Measurements from ENCODE around the gene MRPL12. TPM values are rescaled to one million over a fixed set of nuclear protein-coding genes. Genes with fewer than 3 reads are reported as not detected.

MRPL12 gene
- polyA plus RNA-seq, 5 donors = 23.5 to 52.8 (median 28.3) TPM

DNA sequence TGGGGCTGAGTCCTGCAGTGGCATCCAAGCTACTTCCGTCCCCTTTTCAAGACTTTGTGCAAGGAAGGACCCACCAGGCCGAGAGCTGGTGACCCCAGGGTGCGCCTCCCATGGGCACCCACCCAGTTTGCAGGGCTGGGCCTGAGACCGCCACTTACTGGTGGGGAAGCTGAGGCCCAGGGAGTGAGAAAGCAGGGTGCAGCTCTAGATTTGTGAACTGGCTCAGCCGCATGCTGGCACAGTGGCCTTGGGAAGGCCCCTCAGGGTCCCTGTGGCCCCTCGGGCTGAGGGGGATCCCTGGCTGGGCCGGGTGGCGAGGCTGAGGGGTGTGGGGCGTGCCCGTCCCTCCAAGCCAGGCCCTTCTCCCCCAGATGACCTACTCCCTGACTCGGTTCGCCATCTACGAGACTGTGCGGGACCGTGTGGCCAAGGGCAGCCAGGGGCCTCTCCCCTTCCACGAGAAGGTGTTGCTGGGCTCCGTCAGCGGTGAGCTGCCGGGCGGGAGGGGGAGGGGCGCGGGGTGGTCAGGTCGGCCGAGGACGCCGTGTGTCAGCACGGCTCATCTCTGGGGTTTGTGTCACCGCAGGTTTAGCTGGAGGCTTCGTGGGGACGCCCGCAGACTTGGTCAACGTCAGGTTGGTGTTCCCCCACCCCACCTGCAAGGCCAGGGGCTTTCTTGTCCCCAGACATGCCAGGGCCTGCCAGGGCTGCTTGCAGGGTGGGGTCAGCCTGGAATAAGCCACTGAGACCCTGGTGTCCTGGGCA lies 12.1 kb downstream of the MRPL12 start:
- DNase-seq = no peak

DNA sequence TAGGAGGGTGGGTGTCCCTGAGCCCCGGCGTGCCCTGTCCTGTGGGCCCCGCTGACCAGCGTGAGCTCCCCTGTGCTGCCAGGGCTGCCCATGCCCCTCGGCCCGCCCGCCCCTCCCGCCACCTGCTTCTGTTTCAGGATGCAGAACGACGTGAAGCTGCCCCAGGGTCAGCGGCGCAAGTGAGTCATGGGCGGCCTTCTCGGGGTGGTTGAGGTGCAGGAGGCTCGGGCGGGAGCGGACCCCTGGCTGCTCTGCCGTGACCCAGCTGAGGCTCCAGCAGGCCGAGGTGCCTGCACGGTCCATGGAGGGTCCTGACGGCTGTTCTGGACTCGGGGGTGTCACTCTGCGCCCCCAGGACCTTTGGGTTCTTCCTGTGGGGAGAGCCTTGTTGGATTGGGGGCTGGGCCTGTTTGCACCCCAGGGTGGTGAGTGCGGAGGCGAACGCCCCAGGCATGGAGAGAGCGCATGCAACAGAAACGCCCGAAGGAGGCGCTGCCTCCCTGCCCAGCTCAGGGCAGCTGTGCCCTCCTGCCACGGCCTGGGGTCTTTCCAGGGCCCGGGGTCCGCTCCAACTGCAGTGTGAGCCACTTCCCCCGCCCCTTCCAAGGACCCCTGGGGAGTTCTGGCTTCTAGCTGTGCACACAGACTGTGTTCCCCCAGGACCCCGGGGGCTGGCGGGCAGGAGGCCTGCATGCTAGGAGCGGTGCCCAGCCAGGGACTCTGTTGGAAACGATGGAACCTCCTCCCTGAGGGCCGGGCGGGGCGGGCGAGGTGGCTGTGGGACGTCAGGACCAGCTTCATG lies 12.9 kb downstream of the MRPL12 start:
- DNase-seq = no peak

DNA sequence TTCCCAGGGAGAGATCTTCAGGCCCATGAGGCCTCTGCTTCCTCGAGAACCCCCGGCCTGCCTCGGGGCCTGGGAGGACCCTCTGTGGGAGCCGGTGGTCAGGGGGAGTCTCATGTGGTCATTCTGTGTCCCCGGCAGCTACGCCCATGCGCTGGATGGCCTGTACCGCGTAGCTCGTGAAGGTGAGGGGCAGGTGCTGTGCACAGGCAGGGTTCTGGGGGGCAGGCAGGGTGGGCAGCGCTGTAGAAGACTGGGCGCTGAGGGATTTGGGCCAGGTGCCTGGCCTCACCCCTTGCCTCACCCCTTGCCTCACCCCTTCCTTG lies 13.5 kb downstream of the MRPL12 start:
- DNase-seq = no peak

DNA sequence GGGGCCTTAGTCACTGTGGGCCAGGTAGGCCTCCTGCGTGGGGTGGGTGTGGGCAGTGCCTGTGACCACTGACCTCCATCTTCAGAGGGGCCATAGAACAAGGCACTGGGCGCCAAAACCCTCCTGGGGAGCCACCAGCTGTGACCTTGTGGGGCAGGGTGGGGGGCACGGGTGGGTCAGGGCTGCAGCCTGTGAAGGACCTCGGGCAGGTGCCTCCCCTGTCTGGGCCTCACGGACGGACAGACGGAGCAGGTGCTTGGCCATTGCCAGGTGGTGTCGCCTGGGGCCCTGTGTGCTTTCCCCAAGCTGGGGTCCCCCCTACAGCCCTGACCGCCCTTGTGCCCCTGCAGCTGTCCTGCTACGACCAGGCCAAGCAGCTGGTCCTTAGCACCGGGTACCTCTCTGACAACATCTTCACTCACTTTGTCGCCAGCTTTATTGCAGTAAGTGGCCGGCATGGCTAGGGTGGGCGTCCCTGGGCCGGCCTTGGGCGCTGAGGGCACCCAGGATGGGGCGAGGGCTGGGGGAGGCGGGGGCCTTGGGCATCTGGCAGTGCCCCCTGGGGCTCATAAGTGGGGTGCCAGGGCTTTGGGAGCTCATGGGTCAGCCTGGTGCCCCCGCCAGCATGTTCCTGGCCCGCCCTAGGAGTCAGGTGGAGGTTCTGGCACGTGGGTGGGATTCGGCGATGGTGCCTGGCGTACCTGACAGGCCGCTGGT lies 14.0 kb downstream of the MRPL12 start:
- DNase-seq = no peak

DNA sequence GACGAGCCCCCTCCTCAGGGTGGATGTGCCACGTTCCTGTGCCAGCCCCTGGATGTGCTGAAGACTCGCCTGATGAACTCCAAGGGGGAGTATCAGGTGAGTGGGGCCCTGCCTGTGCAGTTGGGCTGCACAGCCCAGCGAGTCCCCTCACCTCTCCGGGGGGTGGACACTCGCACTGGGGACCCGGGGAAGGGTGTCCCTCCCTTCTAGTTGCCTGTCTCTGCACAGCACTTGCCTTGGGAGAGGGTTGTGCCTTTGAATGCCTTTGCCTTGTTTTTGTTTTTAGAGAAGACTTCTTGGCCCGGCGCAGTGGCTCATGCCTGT lies 14.6 kb downstream of the MRPL12 start:
- no peak for DNase-seq

DNA sequence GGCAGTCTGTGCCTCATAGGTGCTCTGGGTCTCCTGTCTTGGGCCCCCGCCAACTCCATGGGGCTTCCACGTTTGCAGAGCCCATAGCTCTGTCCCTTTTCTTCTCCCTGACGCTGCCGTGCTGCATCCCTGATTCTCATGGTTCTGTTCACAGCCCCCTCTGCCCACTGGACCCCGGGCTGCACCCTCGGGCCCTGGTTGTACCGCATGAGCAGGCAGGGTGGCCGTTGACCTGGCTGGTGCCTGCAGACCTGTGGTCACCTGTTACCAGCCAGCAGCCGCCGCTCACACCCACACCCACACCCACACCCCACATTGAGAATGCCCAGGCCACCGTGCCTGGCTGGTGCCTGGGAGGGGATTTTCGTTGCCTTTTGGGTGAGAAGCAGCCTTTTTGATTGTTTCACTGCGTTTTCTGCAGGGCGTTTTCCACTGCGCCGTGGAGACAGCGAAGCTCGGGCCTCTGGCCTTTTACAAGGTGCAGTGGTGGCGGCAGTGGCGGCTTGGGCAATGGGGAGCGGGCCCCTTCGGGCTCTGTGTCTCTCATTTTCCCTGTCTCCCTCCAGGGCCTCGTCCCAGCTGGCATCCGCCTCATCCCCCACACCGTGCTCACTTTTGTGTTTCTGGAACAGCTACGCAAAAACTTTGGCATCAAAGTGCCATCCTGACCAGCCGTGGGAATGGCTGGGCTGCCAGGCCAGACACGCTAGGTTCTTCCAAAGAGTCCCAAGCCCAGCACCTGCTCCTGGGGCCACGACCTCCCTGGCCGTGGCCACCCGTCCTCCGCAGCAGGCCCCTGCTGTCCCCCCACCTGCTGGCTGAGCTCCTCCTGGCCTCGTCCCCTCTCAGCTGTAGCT lies 16.5 kb downstream of the MRPL12 start:
- no peak for DNase-seq

DNA sequence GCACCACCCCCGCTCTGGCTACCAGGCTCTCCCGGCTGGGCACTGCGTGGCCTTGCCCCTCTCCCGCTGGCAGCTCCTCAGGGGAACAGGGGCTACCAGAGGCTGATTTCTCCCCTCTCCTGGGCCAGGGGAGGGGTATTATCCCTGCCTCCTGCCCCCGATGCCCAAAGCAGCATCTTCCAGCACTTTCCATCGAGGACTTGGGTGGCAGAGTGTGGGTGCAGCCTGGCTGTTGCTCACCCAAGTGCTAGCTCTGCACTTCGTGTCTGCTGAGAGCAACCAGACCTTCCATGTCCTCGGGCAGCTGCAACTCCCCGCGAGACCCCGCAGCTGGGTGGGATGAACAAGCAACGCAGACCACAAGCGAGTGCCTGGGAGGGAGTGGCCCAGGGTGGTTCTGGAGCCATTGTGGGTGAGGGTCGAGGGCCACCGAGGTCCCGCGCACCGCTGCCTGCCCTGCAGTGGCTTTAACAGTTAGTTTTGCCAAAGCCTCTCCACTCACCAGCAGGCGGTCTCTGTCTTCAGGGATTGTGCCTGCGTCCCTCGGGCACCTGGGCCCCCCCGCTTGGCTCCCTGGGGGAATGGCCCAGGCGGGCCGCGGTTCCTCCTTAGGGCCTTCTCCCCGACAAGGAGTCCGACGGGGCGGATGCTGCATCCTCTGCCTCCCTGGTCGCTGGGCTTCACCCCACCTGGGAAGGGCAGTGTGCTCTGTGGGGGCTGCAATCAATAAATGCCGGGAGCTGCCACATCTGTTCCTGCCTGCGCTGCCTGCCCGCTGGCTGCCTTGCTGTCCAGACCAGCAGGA lies 17.3 kb downstream of the MRPL12 start:
- no peak for DNase-seq

DNA sequence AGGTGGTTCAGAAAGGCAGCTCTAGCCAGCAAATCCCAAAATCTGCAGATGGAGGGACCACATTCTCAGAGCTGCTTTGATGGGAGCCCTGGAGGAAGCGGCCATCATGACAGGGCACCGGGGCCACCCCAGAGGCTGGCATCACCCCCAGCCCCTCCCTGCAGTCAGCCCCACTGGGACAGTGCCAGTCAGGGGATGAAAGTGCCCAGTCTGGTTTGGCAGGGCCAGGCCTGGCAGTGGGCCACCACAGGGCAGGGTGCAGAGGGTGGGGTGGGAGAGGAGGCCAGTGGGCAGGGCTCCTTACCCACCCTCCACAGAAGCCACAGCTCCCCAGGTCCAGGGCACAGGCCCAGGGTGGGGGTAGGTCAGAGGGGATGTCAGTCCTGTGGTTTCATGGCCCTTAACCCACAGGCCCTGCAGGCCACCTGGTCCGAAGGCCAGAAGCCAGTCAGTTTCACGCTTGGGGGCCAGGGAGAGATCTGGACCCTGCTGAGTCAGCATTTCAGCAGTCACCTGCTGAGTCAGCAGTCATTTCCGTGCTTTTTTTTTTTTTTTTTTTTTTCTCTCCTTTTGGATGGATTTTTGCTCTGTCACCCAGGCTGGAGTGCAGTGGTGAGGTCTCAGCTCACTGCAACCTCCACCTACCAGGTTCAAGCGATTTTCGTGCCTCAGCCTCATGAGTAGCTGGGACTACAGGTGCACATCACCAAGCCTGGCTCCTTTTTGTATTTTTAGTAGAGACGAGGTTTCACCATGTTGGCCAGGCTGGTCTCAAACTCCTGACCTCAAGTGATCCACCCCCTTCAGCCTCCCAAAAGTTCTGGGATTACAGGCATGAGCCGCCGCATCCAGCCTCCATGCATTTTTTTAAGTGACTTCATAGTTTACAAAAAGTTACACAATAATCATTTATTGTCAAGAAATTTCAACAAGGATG lies 19.3 kb downstream of the MRPL12 start:
- DNase-seq = peak; percentile 58 to 69

DNA sequence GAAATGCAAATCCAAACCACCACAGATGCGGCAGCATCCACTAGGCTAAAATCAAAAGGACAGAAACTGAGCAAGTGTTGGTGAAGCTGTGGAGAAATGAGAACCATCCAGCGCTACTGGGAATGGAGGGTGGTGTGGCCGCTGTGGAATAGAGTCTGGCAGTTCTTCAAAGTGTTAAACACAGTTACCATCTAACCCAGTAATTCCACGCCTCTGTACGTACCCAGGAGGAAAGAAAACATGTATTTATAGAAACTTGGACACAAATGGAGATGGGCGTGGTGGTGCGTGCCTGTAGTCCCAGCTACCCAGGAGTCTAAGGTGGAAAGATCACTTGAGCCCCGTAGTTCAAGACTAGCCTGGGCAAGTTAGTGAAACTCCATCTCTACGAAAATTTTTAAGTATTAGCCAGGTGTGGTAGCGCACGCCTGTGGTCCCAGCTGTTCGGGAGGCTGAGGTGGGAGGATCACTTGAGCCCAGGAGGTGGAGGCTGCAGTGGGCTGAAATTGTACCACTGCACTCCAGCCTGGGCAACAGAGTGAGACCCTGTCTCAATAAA lies 20.6 kb downstream of the MRPL12 start:
- no peak for DNase-seq

DNA sequence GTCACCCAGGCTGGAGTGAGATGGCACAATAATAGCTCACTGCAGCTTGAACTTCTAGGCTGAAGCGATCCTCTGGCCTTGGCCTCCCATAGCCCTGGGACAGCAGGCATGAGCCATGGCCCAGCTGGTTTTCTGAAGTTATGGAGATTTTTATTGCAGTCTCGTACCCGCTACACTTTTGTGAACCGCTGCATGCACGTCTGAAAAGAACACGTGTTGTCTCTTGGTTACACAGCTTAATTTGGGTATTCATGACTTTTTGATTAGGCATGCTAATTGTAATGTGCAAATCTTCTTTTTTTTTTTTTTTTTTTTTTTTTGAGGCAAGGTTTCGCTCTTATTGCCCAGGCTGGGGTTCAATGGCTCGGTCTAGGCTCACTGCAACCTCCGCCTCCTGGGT lies 22.3 kb downstream of the MRPL12 start:
- no peak for DNase-seq

DNA sequence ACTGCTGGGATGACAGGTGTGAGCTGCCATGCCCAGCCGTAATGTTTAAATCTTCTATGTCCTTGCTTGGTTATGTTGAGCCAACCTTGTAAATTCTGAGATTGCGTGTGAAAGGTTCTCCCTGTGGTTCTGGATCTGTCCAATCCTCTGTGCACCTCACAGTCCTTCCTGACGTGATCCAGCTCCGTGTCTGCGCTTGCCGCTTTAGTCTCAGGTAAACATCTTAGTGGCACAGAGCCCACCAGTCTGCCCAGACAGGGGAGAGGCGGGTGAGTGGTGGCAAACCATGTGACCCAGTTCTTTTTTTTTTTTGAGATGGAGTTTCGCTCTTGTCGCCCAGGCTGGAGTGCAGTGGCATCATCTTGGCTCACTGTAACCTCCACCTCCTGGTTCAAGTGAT lies 22.8 kb downstream of the MRPL12 start:
- DNase-seq = no peak

DNA sequence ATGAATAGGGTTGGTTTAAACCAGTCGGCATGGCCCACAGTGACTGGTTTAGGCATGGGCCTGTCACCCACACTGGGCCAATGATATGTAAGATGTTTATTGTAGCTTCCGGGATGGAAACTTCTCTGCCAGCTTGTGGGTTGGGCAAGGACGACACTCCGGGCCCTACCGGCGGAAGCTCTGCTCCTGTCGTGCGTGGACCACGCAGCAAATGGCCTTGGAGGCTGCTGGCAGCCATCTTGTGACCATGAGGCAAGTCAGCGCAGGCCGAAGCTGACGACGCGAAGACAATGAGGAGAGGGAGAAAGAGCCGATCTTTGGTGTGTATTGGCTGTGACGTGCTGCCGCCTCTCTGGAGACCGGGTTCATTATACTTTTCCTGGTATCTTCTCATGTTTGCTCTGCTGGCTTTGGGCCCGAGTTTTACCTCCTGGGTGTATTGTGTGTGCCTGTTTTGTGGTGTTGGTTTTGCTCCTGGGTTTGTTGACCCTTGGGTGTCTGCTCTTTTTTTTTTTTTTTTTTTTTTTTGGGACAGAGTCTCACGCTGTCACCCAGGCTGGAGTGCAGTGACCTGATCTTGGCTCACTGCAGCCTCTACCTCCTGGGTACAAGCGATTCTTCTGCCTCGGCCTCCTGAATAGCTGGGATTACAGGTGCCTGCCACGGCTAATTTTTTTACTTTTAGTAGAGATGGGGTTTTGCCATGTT lies 24.3 kb downstream of the MRPL12 start:
- no peak for DNase-seq

DNA sequence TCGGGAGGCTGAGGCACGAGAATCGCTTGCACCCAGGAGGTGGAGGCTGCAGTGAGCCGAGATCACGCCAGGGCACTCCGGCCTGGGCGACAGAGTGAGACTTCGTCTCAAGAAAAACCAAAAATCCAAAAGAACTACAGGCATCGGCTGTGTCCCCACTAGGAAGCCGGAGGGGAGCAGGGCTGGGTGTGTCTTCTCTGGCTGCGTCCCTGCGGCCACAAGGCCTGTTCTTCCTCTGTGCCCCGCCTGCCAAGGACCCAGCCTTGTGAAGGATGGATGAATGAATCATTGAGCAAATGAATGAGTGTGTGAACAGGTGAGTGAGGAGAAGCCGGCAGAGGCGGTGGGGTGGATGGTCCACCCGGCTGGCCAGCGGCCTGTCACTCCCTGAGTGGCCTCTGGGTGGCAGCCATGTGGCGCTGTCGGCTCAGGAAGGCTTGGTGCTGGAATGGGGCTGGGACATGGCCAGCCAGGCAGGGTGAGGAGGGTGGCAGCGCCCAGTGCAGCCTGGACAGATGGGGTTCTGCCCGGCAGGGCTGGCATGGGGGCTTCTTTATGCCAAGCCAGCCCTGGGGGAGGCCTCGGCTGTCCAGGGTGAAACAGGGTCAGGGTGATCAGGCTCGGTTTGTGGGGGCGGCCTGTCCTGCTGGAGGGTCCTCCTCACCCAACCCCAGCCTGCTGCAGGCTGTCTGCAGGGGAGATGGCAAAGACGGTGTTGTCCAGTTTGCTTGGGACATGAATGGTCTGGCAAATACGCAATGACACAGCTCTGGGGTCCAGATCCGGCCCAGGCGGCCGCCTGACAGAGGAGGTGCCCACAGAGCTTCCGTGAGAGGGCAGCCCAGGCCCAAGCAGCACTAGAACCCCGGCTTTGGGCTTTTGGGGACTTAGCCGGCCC lies 30.6 kb downstream of the MRPL12 start:
- DNase-seq = peak; percentile 47 to 63

DNA sequence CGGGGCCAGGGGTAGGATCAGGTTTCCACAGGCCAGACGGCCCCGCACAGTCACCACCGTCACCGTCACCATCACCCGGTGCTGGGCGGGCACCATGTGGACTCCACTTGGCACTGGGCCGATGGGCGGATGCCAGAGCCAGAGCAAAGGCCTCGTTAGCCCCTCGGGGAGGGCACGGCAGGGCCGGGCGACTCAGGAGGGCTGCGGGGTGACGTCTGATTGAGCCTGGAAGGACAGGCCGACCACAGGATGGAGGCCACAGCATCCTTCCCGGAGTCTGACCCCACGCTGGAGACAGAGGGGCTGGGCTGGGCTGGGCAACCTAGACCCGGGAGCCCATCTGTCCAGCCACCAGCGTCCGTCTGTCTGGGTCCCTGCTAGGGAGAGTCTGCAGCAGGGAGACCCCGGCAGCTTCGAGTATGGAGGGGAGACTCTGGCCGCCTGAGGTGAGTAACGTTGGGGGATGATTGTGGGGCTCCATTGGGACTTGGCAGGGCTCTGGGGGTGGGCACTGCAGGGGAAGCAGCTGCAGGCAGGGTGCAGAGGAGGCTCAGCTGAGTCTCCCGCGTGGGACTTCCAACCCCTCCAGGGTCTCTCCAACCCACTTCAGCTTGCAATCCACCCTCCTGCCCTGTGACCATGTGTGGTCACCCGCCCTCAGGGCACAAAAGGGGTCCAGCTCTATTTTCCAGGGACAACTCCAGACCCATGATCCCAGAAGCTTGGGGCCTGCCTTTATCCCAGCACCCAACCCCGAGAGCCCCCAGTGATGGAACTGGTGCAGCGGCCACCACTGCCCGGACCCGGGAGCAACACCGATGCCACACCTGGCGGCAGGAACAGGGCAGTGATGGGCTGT lies 31.5 kb downstream of the MRPL12 start:
- DNase-seq = no peak

DNA sequence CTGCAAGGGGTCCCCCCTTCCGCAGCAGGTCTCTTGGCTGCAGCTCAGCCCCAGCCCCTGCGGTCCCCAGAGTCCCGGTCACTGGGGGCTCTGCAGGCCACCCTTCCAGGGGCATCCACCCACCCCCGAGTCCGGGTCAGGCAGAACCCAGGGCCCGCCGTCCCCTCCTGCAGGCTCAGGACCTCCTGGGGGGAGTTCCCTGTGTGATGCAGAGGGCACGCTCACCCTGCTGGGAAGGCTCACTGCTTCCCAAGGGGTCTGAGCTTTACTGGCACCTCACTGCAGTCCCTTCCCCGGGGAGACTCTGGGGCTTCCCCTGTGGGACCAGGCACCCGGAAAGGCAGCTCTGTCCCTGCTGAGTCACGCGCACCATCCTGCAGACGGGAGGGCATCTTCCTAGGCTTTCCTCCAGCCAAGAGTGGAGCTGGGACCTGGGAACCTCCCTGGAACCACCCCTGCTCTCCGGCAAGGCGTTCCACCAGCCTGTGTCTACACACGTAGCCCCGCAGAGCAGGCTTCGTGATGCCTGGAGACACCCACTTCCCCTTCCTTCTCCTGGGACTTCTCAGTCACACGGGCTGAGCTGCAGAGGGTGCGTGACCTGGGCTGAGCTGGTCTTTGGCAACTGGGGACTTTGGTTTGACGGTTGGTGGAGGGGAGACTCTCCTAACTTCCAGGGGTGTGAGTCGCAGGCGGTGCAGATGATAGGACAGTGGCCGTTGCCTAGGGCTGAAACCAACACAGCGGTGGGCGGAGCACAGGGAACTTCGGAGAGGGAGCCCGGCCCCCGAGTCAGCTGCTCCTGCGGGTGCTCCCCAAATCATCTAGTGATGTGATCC lies 32.3 kb downstream of the MRPL12 start:
- no peak for DNase-seq
